Jurkat, Clone E6-1 (cell line): ENCODE data around the gene DOCK4.

ENCODE experiments used
- DNase-seq: peaks from one replicate; pipeline ENCODE4 v3.0.0-alpha.2; 2011; ENCODE audit warnings: low read depth, low spot score
- H3K4me3 ChIP-seq: 2 replicates; pipeline ENCODE4 v1.5.1; 2011; ENCODE audit warnings: mild to moderate bottlenecking, low read length, control low read depth, moderate library complexity

The DOCK4 gene

DNA sequence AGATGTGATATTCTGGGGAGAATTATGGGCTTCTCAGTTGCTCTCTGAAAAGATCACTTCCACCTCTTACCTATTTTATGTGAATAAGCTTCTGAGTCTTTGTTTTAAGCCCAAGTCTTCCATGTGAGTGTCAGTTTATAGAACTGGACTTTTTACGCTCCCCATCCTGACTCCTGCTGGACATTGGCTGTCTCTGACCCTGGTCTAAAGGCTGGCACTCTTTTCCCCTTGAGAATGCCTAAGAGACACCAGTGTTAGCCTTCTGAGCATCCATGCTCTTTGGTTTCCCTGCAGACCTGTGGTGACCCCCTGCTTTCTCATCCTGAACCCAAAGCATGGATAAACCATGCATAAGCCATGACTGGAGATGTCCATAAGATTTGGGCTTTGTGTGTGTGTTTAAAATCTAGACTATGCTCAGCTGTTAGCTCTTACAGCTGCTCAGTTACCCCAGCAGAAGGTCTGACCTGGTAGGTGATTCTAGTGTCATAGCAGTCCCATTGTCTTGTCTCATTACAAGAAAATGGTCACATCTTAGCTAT lies 495.3 kb downstream of the DOCK4 start:
- H3K4me3 ChIP-seq = no peak overlapping the region
- DNase-seq = no peak

DNA sequence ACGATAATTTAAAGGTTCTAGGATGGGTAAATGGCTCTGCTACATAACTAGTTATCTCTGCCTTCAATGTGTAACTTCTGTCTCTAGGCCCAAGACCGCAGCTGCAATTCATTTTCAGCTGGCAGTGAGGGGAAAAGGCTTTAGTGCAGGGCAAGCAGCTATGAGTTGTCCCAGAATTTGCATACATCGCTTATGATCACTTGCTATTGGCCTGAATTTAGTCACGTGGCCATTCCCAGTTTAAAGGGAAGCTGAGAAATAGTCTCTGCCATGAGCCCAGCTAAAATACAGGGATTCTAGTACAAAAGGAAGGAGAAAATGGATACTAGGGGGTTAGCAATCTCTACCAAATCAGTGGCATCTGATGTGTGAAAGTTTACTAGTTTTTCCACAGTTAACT lies 498.1 kb downstream of the DOCK4 start:
- no peak for DNase-seq
- no peak overlapping the region for H3K4me3 ChIP-seq

DNA sequence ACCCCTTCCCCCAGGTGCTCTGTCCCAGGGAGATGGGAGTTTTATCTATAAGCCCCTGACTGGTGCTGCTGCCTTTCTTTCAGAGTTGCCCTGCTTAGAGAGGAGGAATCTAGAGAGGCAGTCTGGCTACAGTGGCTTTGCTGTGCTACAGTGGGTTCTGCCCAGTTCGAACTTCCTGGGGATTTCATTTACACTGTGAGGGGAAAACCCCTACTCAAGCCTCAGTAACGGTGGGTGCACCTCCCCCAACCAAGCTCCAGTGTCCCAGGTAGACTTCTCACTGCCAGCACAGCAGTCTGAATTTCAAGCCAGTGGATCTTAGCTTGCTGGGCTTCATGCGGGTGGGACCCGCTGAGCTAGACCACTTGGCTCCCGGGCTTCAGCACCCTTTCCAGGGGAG lies 500.4 kb downstream of the DOCK4 start:
- no peak for DNase-seq
- H3K4me3 ChIP-seq = no peak overlapping the region

DNA sequence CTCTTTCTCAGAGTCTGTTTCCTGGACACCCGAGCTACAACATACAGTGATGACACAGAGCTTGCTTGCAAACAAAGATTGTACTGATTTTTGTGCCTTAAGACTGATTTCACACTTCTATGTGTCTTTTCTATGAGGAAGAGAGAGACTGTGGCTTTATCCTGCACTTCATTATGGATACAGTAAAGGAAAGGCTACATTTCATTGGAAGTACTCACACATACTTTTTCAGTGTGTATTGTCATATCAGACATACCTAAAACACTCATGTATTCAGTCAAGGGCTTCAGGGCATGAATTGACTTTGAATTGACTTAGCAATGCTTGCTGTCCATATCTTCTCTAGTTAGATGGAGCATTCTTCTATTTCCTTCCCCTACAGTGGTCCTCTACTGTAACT lies 508.4 kb downstream of the DOCK4 start:
- DNase-seq = no peak

DNA sequence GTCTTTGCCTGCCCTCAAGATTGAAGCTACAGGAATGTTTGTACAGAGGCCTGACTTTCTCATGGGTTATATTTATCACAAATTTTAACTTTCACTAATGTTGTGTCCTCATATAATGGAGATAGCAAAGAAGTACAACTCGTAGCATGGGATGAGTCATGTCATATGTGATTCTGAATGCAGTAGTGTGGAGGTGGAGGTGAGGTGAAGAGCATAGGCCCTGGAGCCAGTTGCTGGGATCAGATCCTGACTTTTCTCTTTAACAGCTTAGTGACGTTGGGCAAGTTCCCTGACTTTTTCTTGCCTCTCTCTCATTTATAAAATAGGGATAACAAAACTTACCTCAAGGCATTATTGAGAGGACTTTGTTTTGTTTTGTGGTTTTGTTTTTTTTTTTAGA lies 511.8 kb downstream of the DOCK4 start:
- H3K4me3 ChIP-seq = no peak overlapping the region
- no peak for DNase-seq

More for the DNA sequence above, 508.4 kb downstream of the DOCK4 start:
- H3K4me3 ChIP-seq = no peak overlapping the region

DNA sequence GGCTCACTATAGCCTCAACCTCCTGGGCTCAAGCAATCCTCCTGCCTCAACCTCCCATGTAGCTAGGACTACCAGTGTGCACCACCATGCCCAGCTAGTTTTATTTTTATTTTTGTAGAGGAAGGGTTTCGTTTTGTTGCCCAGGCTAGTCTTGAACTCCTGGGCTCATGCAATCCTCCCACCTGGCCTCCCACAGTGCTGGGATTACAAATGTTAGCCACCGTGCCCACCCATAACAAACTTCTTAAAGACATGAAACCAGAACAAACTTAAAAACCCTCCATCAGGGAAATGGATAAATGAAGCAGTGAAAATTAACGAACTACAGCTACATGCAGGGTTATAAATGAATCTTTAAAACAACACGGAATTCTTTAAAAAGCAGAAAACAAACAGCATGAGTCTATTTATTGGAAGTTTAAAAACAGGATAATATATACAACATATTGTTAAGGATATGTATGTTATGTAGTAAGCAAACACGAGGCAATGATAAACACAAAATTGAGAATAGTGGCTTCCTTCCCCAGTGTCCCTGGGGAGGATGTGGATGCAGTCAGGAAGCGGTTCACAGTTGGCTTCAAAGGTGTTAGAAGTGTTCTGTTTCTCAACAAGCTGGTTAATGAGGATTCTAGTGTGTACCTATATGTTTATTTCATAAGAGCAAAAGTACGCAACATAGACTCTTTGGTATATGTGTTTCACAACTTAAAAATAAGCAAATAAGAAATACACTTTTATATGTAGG lies 515.7 kb downstream of the DOCK4 start:
- H3K4me3 ChIP-seq = no peak overlapping the region
- no peak for DNase-seq

DNA sequence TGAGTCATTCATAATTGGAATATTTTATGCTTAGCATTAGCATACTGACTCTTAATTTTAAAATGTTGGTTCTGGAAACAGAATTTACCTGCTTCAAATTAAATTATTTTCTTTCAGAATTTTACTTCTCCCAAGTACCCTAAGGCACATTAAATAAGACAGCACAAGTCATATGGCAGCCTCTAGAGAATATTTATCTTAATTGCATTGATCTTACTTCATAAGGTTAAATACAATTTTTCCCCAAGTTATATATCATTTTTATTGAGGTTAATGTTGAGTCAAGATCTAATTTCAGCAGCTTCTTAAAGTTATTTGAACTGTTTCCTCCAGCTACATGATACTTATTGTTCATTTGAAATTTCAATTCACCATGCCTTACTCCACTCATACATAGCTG lies 520.9 kb downstream of the DOCK4 start:
- no peak for DNase-seq
- H3K4me3 ChIP-seq = no peak overlapping the region

DNA sequence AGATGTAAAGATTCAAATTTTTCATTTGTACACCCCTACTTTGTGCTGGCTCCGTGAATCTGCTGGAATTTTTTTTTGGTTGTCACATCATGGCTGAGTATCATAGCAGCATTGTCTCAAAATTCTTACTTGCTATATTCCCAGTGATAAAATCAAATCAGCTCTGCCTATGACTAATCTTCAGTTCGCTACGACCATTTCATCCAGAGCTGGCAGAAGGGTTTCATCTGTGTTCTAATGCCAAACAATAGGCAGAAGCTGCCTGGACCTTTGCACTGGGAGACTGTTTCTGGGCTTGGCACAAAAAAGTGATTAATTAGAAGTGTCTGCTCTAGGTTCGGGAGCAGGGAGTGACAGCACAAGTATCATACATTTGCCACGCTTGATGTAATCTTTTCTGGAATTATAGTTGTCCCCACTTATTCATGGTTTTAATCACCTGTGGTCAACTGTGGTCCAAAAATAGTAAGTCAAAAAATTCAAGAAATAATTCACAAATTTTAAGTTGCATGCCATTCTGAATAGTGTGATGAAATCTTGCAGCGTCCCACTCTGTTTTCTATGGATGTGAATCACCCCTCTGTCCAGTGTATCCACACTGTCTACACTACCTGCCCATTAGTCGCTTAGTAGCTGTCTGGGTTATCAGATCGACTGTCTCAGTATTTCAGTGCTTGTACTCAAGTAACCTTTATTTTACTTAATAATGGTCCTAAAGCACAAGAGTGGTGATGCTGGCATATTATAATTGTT lies 523.4 kb downstream of the DOCK4 start:
- H3K4me3 ChIP-seq = no peak overlapping the region
- DNase-seq = no peak

DNA sequence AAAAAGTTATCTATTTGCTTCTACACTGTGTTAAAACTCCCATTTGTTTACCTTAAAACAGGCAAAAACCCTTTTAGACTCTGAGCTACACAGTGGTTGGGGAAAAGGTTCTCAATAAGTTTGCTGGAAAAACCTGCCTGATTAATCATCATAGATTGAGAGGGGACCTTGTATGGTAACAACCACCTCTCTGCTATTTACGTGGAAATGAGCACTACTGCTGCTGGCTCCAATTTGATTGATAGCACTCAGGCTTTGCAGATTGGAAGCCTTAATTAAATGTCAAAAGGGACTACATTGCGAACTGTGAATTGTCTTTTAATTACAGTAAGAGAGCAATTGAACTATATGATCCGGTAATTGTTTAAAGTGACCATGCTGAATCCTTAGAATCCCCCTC lies 525.0 kb downstream of the DOCK4 start:
- H3K4me3 ChIP-seq = no peak overlapping the region
- DNase-seq = no peak

DNA sequence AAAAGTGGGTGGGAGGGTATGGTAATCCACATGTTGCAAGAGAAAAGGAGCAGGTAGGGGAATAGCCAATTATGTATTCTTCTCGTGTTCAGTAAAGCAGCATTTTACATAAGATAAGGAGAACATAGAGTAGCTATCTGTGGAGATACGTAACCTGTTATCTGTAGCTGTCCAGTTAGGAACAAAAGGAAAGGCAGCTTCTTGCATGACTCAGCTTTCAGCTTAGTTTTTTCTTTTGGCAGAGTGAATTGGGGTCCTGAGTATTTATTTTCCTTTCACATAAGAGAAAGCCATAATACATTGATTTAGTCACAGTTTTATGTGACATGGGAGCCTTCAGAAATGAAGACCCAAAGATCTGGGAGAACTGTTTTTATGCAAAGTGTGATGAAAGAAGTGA lies 527.2 kb downstream of the DOCK4 start:
- no peak for DNase-seq
- no peak overlapping the region for H3K4me3 ChIP-seq

DNA sequence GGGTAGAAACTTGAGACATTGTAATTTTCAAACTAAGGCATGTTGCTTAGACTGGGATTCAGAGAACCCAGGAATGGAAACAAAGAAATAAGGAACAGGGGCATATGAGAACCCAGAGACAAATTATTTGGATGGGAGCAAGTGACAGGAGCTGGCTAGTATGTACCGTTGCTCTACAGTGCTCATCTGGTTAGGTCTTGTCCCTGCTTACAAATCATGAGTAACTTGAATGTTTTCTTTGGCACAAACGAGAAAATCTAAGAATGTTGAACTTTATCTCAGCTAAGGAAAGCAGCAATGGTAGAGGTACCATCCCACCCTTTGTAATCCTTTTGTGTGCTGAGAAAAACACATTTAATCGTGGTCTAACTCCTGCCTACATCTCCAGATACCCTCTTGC lies 527.9 kb downstream of the DOCK4 start:
- no peak for DNase-seq

DNA sequence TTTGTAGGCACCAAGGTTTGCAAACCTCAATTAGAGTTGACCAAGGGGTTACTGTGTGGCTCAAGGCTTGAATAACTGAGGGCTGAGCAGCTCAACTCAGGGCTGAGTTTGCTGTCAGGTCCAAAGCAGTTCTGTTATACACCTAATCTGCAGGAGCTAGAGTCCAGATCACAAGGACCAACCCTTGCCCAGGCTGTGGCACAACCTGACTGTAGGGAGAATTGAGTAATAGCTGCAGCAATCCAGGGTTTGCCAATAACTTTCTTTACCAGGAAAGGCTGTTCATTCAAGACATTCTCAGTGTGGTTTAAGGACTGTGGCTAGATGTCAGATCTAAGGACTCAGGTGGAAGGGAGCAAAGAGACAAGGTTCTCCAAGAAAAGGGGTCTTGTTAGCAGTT lies 528.4 kb downstream of the DOCK4 start:
- H3K4me3 ChIP-seq = no peak overlapping the region
- no peak for DNase-seq

More for the DNA sequence above, 527.9 kb downstream of the DOCK4 start:
- no peak overlapping the region for H3K4me3 ChIP-seq

DNA sequence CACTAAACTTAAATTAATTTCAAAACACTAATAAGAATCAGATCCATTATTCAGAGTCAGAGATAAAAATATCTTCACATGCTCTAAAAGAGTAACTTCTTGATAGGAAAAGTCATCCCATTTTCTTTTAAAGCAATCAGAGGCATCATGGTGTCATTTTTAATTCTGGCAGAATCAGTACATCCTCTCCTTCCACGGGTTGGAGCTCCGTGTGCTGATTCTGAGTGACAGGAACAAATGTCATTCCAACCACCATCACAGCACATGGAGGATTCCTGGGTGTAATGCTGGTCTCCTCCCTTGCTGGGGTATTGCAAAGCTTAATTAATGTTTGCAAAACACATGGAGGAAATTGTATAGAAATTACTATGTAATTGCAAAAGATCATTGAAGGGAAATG lies 529.4 kb downstream of the DOCK4 start:
- DNase-seq = no peak
- H3K4me3 ChIP-seq = no peak overlapping the region
